ENCODE data around the gene GNG7.

GRCh38 chr19:2714531-2715269, 12.2 kb upstream of the GNG7 start:
- TF ChIP-seq CTCF (IDR thresholded peaks at IDR 0.05) (no peak), POLR2A (IDR thresholded peaks at IDR 0.05) (no peak)
